GM23338 (cell line): ENCODE data around the gene TNIP3. TPM values are rescaled to one million over a fixed set of nuclear protein-coding genes. Genes with fewer than 3 reads are reported as not detected.
A peak's percentile ranks its signal among the peaks of the same experiment; 100 is the strongest.

ENCODE experiments used
- ATAC-seq: fragments of 200-7000 bp; cut with Tn5 transposase; 3 replicates; pipeline ENCODE4 v1.9.1; 2020
- DNase-seq: peaks from one replicate; pipeline ENCODE4 v3.0.0-alpha.2; 2015; ENCODE audit warnings: low spot score
- H2AFZ ChIP-seq: fragments of 200-600 bp; sonication (generic); 2 replicates; pipeline ENCODE4 v1.8.0; 2016; ENCODE audit warnings: antibody characterized with exemption, mild to moderate bottlenecking, moderate library complexity
- H3F3A ChIP-seq: fragments of 200-600 bp; sonication (generic); replicated peaks from 2 replicates; pipeline ENCODE4 v1.8.0; 2017; ENCODE audit warnings: antibody characterized with exemption, mixed run types, low read depth
- H3K27ac ChIP-seq: fragments of 200-600 bp; sonication (generic); 2 replicates; pipeline ENCODE4 v1.6.1; 2016; ENCODE audit warnings: low read depth
- H3K27me3 ChIP-seq: fragments of 200-600 bp; sonication (generic); 2 replicates; pipeline ENCODE4 v1.8.0; 2016; ENCODE audit warnings: mild to moderate bottlenecking, mixed run types, moderate library complexity; ENCODE audit not compliant: insufficient read depth
- H3K36me3 ChIP-seq: fragments of 200-600 bp; sonication (generic); 2 replicates; pipeline ENCODE4 v1.8.0; 2016; ENCODE audit warnings: mild to moderate bottlenecking; ENCODE audit not compliant: insufficient read depth
- H3K4me1 ChIP-seq: fragments of 200-600 bp; sonication (generic); 2 replicates; pipeline ENCODE4 v1.8.0; 2016; ENCODE audit warnings: mild to moderate bottlenecking, moderate library complexity; ENCODE audit not compliant: insufficient read depth
- H3K4me2 ChIP-seq: fragments of 200-600 bp; sonication (generic); 2 replicates; pipeline ENCODE4 v1.7.1; 2017; ENCODE audit warnings: mixed run types
- H3K4me3 ChIP-seq: fragments of 200-600 bp; sonication (generic); 2 replicates; pipeline ENCODE4 v1.6.1; 2016; ENCODE audit warnings: mixed run types
- H3K79me2 ChIP-seq: fragments of 200-600 bp; sonication (generic); replicated peaks from 2 replicates; pipeline ENCODE4 v1.8.0; 2017; ENCODE audit warnings: mild to moderate bottlenecking; ENCODE audit not compliant: insufficient read depth
- H3K9me2 ChIP-seq: fragments of 200-600 bp; sonication (generic); 2 replicates; pipeline ENCODE4 v1.8.0; 2017; ENCODE audit not compliant: insufficient read depth
- H4K20me1 ChIP-seq: fragments of 200-600 bp; sonication (generic); replicated peaks from 2 replicates; pipeline ENCODE4 v1.8.0; 2017; ENCODE audit warnings: mild to moderate bottlenecking; ENCODE audit not compliant: insufficient read depth
- H3K27ac Mint-ChIP-seq: 2 replicates; pipeline ENCODE4 v1.8.0; 2020; ENCODE audit warnings: inconsistent platforms, mild to moderate bottlenecking, moderate library complexity, mixed read lengths
- H3K27me3 Mint-ChIP-seq: 3 replicates; pipeline ENCODE4 v1.8.0; 2022; ENCODE audit warnings: low read depth, mild to moderate bottlenecking, moderate library complexity, mixed read lengths, inconsistent platforms; ENCODE audit not compliant: insufficient read depth, poor library complexity
- H3K36me3 Mint-ChIP-seq: 3 replicates; pipeline ENCODE4 v1.8.0; 2021; ENCODE audit warnings: low read depth, mild to moderate bottlenecking, inconsistent platforms, moderate library complexity, mixed read lengths
- H3K4me1 Mint-ChIP-seq: 3 replicates; pipeline ENCODE4 v1.8.0; 2020; ENCODE audit warnings: mild to moderate bottlenecking, inconsistent platforms, mixed read lengths
- H3K4me3 Mint-ChIP-seq: 3 replicates; pipeline ENCODE4 v1.8.0; 2021; ENCODE audit warnings: moderate library complexity, mild to moderate bottlenecking, inconsistent platforms, mixed read lengths
- H3K9me3 Mint-ChIP-seq: 3 replicates; pipeline ENCODE4 v1.8.0; 2020; ENCODE audit warnings: moderate library complexity, mild to moderate bottlenecking, inconsistent platforms, mixed read lengths
- CREB1 ChIP-seq: fragments of 250-450 bp; sonication (Bioruptor Pico); IDR thresholded peaks from 2 replicates; pipeline ENCODE4 v1.5.0; 2020; ENCODE audit warnings: low read depth, mild to moderate bottlenecking, moderate library complexity
- EZH2 ChIP-seq: fragments of 200-600 bp; sonication (generic); IDR thresholded peaks from one replicate; pipeline ENCODE4 v1.8.0; 2017; ENCODE audit warnings: antibody characterized with exemption, mild to moderate bottlenecking, low read depth; ENCODE audit not compliant: unreplicated experiment
- EZH2phosphoT487 ChIP-seq: fragments of 200-600 bp; sonication (generic); IDR thresholded peaks from one replicate; pipeline ENCODE4 v1.8.1; 2018; ENCODE audit warnings: antibody characterized with exemption; ENCODE audit not compliant: unreplicated experiment
- JUNB ChIP-seq: IDR thresholded peaks from one replicate; pipeline ENCODE4 v1.6.1; 2016; ENCODE audit warnings: antibody characterized with exemption; ENCODE audit not compliant: unreplicated experiment
- NANOG ChIP-seq: IDR thresholded peaks from 2 replicates; pipeline ENCODE4 v1.6.1; 2016; ENCODE audit warnings: antibody characterized with exemption, borderline replicate concordance
- POLR2AphosphoS5 ChIP-seq: IDR thresholded peaks from 2 replicates; pipeline ENCODE4 v1.6.1; 2016; ENCODE audit warnings: antibody characterized with exemption, low read depth
- STAT1 ChIP-seq: IDR thresholded peaks from one replicate; pipeline ENCODE4 v1.6.1; 2016; ENCODE audit warnings: antibody characterized with exemption; ENCODE audit not compliant: unreplicated experiment
- ZNF114 ChIP-seq: fragments of 250-450 bp; sonication (Bioruptor Pico); IDR thresholded peaks from 2 replicates; pipeline ENCODE4 v1.5.0; 2020; ENCODE audit warnings: mild to moderate bottlenecking, moderate library complexity
- ZNF331 ChIP-seq: fragments of 250-450 bp; sonication (Bioruptor Pico); IDR thresholded peaks from 2 replicates; pipeline ENCODE4 v1.5.0; 2020; ENCODE audit warnings: low read depth, mild to moderate bottlenecking, moderate library complexity
- polyA plus RNA-seq: library from polyadenylated mRNA; unstranded; fragments of >200 nt; fragmentation: Nextera tagmentation; extraction: Ambion mirVana; gene quantifications from 2 replicates; pipeline ENCODE4 v1.2.1, GENCODE V29; 2016
- total RNA-seq: library from RNA; depleted of rRNA; stranded (reverse); fragments of >200 nt; shearing (Covaris generic); gene quantifications from 2 replicates; pipeline ENCODE4 v1.2.3, GENCODE V29; 2014
- TF ChIP-seq, protein P1 (sequence below): fragments of 250-450 bp; sonication (Bioruptor Pico); IDR thresholded peaks from 2 replicates; pipeline ENCODE4 v1.5.0; 2020; ENCODE audit warnings: mild to moderate bottlenecking, moderate library complexity
- TF ChIP-seq, protein P2 (sequence below): IDR thresholded peaks from one replicate; pipeline ENCODE4 v1.6.1; 2018; ENCODE audit warnings: antibody characterized with exemption; ENCODE audit not compliant: unreplicated experiment
- TF ChIP-seq, protein P3 (sequence below): IDR thresholded peaks from 2 replicates; pipeline ENCODE4 v1.6.1; 2016; ENCODE audit warnings: antibody characterized with exemption
- TF ChIP-seq, protein P4 (sequence below), 2 experiments: fragments of 200-600 bp in 1 of 2; sonication (generic) in 1 of 2; conservative IDR thresholded peaks; 2 replicates each; pipeline versions ENCODE4 v1.5.1 to v1.6.1; 2016 to 2017; ENCODE audit warnings: antibody characterized with exemption in 2 of 2, low read depth in 2 of 2, mild to moderate bottlenecking in 2 of 2, moderate library complexity in 1 of 2

The TNIP3 gene
- total and polyA plus RNA-seq, 2 experiments from 2014 or later, result not detected

DNA sequence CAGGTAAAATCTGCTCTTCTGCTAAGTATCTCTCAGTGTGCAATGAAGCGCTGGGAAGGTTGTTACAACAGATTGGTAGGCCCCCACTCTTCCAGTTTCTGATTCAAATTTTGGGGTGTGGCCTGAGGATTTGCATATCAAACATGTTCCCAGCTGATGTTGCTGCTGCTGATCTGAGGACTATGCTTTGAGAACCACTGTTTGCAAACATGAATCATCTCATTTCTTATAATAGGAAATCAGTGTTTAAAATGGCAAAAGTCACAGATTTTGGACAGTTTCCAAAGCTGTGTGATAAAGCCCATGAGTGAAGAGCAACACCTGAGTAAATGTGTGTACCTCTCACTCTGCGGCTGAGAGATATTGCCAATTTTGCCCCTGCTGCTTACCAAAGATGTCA is 55.6 kb downstream of the TNIP3 start:
- Histone ChIP-seq H3F3A (no peaks in the 10 kb centered on the region), H4K20me1 (no peaks in the 10 kb centered on the region), H2AFZ (peak overlapping the region; percentile 18; the same call in 1 of the 2 replicates), H3K27me3 (no peaks in the 10 kb centered on the region), H3K9me2 (no peaks in the 10 kb centered on the region), H3K36me3 (no peaks in the 10 kb centered on the region), H3K4me1 (no peaks in the 10 kb centered on the region), H3K4me3 (no peak overlapping the region), H3K79me2 (no peaks in the 10 kb centered on the region), H3K27ac (no peak overlapping the region), H3K4me2 (no peak overlapping the region)
- no peaks in the 10 kb centered on the region for H3K27me3 Mint-ChIP-seq
- no peaks in the 10 kb centered on the region; the same call in 2 of the 3 replicates for H3K9me3 Mint-ChIP-seq
- H3K4me3 Mint-ChIP-seq, result no peak overlapping the region
- no peak overlapping the region for H3K27ac Mint-ChIP-seq
- peaks cover 7% of the 10 kb centered on the region; the same call in 1 of the 3 replicates for H3K4me1 Mint-ChIP-seq
- no peak for TF ChIP-seq POLR2AphosphoS5
- no peak for TF ChIP-seq STAT1
- TF ChIP-seq CREB1 (CRISPR knock-in tag), result no peak
- TF ChIP-seq, protein P1, sequence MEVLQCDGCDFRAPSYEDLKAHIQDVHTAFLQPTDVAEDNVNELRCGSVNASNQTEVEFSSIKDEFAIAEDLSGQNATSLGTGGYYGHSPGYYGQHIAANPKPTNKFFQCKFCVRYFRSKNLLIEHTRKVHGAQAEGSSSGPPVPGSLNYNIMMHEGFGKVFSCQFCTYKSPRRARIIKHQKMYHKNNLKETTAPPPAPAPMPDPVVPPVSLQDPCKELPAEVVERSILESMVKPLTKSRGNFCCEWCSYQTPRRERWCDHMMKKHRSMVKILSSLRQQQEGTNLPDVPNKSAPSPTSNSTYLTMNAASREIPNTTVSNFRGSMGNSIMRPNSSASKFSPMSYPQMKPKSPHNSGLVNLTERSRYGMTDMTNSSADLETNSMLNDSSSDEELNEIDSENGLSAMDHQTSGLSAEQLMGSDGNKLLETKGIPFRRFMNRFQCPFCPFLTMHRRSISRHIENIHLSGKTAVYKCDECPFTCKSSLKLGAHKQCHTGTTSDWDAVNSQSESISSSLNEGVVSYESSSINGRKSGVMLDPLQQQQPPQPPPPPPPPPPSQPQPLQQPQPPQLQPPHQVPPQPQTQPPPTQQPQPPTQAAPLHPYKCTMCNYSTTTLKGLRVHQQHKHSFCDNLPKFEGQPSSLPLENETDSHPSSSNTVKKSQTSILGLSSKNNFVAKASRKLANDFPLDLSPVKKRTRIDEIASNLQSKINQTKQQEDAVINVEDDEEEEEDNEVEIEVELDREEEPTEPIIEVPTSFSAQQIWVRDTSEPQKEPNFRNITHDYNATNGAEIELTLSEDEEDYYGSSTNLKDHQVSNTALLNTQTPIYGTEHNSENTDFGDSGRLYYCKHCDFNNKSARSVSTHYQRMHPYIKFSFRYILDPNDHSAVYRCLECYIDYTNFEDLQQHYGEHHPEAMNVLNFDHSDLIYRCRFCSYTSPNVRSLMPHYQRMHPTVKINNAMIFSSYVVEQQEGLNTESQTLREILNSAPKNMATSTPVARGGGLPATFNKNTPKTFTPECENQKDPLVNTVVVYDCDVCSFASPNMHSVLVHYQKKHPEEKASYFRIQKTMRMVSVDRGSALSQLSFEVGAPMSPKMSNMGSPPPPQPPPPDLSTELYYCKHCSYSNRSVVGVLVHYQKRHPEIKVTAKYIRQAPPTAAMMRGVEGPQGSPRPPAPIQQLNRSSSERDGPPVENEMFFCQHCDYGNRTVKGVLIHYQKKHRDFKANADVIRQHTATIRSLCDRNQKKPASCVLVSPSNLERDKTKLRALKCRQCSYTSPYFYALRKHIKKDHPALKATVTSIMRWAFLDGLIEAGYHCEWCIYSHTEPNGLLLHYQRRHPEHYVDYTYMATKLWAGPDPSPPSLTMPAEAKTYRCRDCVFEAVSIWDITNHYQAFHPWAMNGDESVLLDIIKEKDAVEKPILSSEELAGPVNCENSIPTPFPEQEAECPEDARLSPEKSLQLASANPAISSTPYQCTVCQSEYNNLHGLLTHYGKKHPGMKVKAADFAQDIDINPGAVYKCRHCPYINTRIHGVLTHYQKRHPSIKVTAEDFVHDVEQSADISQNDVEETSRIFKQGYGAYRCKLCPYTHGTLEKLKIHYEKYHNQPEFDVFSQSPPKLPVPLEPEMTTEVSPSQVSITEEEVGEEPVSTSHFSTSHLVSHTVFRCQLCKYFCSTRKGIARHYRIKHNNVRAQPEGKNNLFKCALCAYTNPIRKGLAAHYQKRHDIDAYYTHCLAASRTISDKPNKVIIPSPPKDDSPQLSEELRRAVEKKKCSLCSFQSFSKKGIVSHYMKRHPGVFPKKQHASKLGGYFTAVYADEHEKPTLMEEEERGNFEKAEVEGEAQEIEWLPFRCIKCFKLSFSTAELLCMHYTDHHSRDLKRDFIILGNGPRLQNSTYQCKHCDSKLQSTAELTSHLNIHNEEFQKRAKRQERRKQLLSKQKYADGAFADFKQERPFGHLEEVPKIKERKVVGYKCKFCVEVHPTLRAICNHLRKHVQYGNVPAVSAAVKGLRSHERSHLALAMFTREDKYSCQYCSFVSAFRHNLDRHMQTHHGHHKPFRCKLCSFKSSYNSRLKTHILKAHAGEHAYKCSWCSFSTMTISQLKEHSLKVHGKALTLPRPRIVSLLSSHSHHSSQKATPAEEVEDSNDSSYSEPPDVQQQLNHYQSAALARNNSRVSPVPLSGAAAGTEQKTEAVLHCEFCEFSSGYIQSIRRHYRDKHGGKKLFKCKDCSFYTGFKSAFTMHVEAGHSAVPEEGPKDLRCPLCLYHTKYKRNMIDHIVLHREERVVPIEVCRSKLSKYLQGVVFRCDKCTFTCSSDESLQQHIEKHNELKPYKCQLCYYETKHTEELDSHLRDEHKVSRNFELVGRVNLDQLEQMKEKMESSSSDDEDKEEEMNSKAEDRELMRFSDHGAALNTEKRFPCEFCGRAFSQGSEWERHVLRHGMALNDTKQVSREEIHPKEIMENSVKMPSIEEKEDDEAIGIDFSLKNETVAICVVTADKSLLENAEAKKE, result no peak
- TF ChIP-seq, protein P2, sequence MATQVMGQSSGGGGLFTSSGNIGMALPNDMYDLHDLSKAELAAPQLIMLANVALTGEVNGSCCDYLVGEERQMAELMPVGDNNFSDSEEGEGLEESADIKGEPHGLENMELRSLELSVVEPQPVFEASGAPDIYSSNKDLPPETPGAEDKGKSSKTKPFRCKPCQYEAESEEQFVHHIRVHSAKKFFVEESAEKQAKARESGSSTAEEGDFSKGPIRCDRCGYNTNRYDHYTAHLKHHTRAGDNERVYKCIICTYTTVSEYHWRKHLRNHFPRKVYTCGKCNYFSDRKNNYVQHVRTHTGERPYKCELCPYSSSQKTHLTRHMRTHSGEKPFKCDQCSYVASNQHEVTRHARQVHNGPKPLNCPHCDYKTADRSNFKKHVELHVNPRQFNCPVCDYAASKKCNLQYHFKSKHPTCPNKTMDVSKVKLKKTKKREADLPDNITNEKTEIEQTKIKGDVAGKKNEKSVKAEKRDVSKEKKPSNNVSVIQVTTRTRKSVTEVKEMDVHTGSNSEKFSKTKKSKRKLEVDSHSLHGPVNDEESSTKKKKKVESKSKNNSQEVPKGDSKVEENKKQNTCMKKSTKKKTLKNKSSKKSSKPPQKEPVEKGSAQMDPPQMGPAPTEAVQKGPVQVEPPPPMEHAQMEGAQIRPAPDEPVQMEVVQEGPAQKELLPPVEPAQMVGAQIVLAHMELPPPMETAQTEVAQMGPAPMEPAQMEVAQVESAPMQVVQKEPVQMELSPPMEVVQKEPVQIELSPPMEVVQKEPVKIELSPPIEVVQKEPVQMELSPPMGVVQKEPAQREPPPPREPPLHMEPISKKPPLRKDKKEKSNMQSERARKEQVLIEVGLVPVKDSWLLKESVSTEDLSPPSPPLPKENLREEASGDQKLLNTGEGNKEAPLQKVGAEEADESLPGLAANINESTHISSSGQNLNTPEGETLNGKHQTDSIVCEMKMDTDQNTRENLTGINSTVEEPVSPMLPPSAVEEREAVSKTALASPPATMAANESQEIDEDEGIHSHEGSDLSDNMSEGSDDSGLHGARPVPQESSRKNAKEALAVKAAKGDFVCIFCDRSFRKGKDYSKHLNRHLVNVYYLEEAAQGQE, result no peak
- TF ChIP-seq NANOG, result no peak
- TF ChIP-seq, protein P3, sequence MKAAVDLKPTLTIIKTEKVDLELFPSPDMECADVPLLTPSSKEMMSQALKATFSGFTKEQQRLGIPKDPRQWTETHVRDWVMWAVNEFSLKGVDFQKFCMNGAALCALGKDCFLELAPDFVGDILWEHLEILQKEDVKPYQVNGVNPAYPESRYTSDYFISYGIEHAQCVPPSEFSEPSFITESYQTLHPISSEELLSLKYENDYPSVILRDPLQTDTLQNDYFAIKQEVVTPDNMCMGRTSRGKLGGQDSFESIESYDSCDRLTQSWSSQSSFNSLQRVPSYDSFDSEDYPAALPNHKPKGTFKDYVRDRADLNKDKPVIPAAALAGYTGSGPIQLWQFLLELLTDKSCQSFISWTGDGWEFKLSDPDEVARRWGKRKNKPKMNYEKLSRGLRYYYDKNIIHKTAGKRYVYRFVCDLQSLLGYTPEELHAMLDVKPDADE, result no peak
- no peak for TF ChIP-seq ZNF331 (CRISPR knock-in tag)
- no peak for TF ChIP-seq JUNB
- TF ChIP-seq EZH2phosphoT487, result no peak
- TF ChIP-seq, protein P4, sequence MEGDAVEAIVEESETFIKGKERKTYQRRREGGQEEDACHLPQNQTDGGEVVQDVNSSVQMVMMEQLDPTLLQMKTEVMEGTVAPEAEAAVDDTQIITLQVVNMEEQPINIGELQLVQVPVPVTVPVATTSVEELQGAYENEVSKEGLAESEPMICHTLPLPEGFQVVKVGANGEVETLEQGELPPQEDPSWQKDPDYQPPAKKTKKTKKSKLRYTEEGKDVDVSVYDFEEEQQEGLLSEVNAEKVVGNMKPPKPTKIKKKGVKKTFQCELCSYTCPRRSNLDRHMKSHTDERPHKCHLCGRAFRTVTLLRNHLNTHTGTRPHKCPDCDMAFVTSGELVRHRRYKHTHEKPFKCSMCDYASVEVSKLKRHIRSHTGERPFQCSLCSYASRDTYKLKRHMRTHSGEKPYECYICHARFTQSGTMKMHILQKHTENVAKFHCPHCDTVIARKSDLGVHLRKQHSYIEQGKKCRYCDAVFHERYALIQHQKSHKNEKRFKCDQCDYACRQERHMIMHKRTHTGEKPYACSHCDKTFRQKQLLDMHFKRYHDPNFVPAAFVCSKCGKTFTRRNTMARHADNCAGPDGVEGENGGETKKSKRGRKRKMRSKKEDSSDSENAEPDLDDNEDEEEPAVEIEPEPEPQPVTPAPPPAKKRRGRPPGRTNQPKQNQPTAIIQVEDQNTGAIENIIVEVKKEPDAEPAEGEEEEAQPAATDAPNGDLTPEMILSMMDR (conservative IDR thresholded peaks at IDR 0.05; ENCODE audit: low read depth in 2 of 2), result no peak
- TF ChIP-seq ZNF114 (CRISPR knock-in tag), result no peak
- TF ChIP-seq EZH2, result no peak
- DNase-seq, result no peak
- no peaks in the 10 kb centered on the region for H3K36me3 Mint-ChIP-seq
- no peak for ATAC-seq
